SK-N-SH (cell line): Measurements from ENCODE around the gene KIDINS220. TPM values are rescaled to one million over a fixed set of nuclear protein-coding genes. Genes with fewer than 3 reads are reported as not detected.

Experiments
- CTCF ChIA-PET: fragments of 300-600, 350-600 bp; formaldehyde crosslinking; extraction: SDS; loops from one replicate; lab custom pipeline; 2021; lab: Yijun Ruan, JAX
- POLR2A ChIA-PET: fragments of 350-600 bp; sonication (Branson Sonifier 250); formaldehyde crosslinking; extraction: SDS; loops from one replicate; lab custom pipeline; 2020; ENCODE audit warnings: antibody characterized with exemption, inconsistent platforms; lab: Yijun Ruan, JAX
- DNase-seq: peaks from one replicate; pipeline ENCODE4 v3.0.0; 2012
- H2AFZ ChIP-seq: fragments of 200-600 bp; sonication (generic); 2 replicates; pipeline ENCODE4 v1.8.1; 2016; ENCODE audit warnings: antibody characterized with exemption, mild to moderate bottlenecking, low read depth
- H3F3A ChIP-seq: fragments of 200-600 bp; sonication (generic); replicated peaks from 2 replicates; pipeline ENCODE3; 2016; ENCODE audit warnings: antibody characterized with exemption, mild to moderate bottlenecking; ENCODE audit not compliant: insufficient read depth
- H3K27ac ChIP-seq, 2 experiments: fragments of 200-500 bp in 1 of 2; fragments of 200-600 bp in 1 of 2; sonication (Bioruptor generic) in 1 of 2; sonication (generic), shearing (Covaris generic) in 1 of 2; 2 replicates each; pipeline versions ENCODE4 v1.5.1 to v1.6.1; 2014 to 2016; ENCODE audit warnings: low read depth in 2 of 2, inconsistent platforms in 1 of 2, low read length in 1 of 2, mild to moderate bottlenecking in 1 of 2, mixed read lengths in 1 of 2
- H3K27me3 ChIP-seq: fragments of 200-600 bp; sonication (generic), shearing (Covaris generic); 2 replicates; pipeline ENCODE4 v1.6.1; 2016; ENCODE audit warnings: mixed run types; ENCODE audit not compliant: insufficient read depth
- H3K36me3 ChIP-seq, 2 experiments: fragments of 200-500 bp in 1 of 2; fragments of 200-600 bp in 1 of 2; sonication (Bioruptor generic) in 1 of 2; sonication (generic) in 1 of 2; replicated peaks in 1 of 2; 2 replicates each; pipeline versions ENCODE3 to v1.5.1; 2014 to 2016; ENCODE audit warnings: low read length in 1 of 2, mild to moderate bottlenecking in 1 of 2; ENCODE audit not compliant: insufficient read depth in 2 of 2, control insufficient read depth in 1 of 2
- H3K4me1 ChIP-seq, 2 experiments: fragments of 200-500 bp in 1 of 2; fragments of 200-600 bp in 1 of 2; sonication (Bioruptor generic) in 1 of 2; sonication (generic), shearing (Covaris generic) in 1 of 2; 2 replicates each; pipeline versions ENCODE4 v1.5.1 to v1.6.1; 2014 to 2016; ENCODE audit warnings: low read depth in 1 of 2, low read length in 1 of 2, mixed run types in 1 of 2; ENCODE audit not compliant: insufficient read depth in 2 of 2, control insufficient read depth in 1 of 2
- H3K4me2 ChIP-seq: fragments of 200-600 bp; sonication (generic), shearing (Covaris generic); 2 replicates; pipeline ENCODE4 v1.6.1; 2017; ENCODE audit warnings: mixed run types
- H3K4me3 ChIP-seq, 2 experiments: fragments of 200-500 bp in 1 of 2; fragments of 200-600 bp in 1 of 2; sonication (Bioruptor generic) in 1 of 2; sonication (generic), shearing (Covaris generic) in 1 of 2; 2 replicates each; pipeline versions ENCODE4 v1.5.1 to v1.8.1; 2014 to 2016; ENCODE audit warnings: low read depth in 2 of 2, inconsistent platforms in 1 of 2, low read length in 1 of 2, mild to moderate bottlenecking in 1 of 2, mixed read lengths in 1 of 2, moderate library complexity in 1 of 2
- H3K79me2 ChIP-seq: fragments of 200-600 bp; sonication (generic); 2 replicates; pipeline ENCODE4 v1.8.1; 2017; ENCODE audit warnings: mild to moderate bottlenecking; ENCODE audit not compliant: insufficient read depth
- H3K9ac ChIP-seq: fragments of 200-600 bp; sonication (generic); 2 replicates; pipeline ENCODE4 v1.6.1; 2017; ENCODE audit warnings: mixed run types
- H3K9me2 ChIP-seq: fragments of 200-600 bp; sonication (generic); 2 replicates; pipeline ENCODE4 v1.6.1; 2017; ENCODE audit warnings: mixed run types
- H3K9me3 ChIP-seq: fragments of 200-600 bp; sonication (generic); 2 replicates; pipeline ENCODE4 v1.6.1; 2017; ENCODE audit warnings: mixed run types, mild to moderate bottlenecking, moderate library complexity
- H4K20me1 ChIP-seq: fragments of 200-600 bp; sonication (generic); 2 replicates; pipeline ENCODE4 v1.6.1; 2017; ENCODE audit warnings: mild to moderate bottlenecking, mixed run types; ENCODE audit not compliant: insufficient read depth
- CHD2 ChIP-seq: fragments of 150-350 bp; IDR thresholded peaks from 2 replicates; pipeline ENCODE4 v1.6.1; 2018; ENCODE audit warnings: low read length; ENCODE audit not compliant: partially characterized antibody
- CTCF ChIP-seq: fragments of 200-600 bp; sonication (generic); IDR thresholded peaks from 2 replicates; pipeline ENCODE4 v1.6.1; 2017; ENCODE audit warnings: antibody characterized with exemption, mild to moderate bottlenecking, moderate library complexity
- EP300 ChIP-seq, 2 experiments: IDR thresholded peaks; 2 replicates each; pipeline versions ENCODE4 v1.4.0 to v1.6.1; 2012; ENCODE audit warnings: borderline replicate concordance in 1 of 2, low read depth in 1 of 2, low read length in 1 of 2
- FOSL2 ChIP-seq: IDR thresholded peaks from 2 replicates; pipeline ENCODE4 v1.4.0; 2012; ENCODE audit warnings: low read depth, mild to moderate bottlenecking, moderate library complexity, borderline replicate concordance
- FOXM1 ChIP-seq: IDR thresholded peaks from 2 replicates; pipeline ENCODE4 v1.4.0; 2012; ENCODE audit warnings: low read depth, mild to moderate bottlenecking
- GABPA ChIP-seq: IDR thresholded peaks from 2 replicates; pipeline ENCODE4 v1.4.0; 2012; ENCODE audit warnings: low read depth, mild to moderate bottlenecking
- GATA2 ChIP-seq: sonication (generic); formaldehyde crosslinking; IDR thresholded peaks from 2 replicates; pipeline ENCODE4 v1.5.0; 2020; ENCODE audit warnings: mild to moderate bottlenecking, missing genetic modification reagents
- JUND ChIP-seq: IDR thresholded peaks from 2 replicates; pipeline ENCODE4 v1.4.0; 2012
- MXI1 ChIP-seq: IDR thresholded peaks from 2 replicates; pipeline ENCODE4 v1.6.1; 2012; ENCODE audit warnings: mild to moderate bottlenecking, low read depth, low read length, improper control_type of control experiment
- NRF1 ChIP-seq: IDR thresholded peaks from 2 replicates; pipeline ENCODE4 v1.6.1; 2012; ENCODE audit warnings: low read depth, mild to moderate bottlenecking, low read length
- PBX3 ChIP-seq: IDR thresholded peaks from 2 replicates; pipeline ENCODE4; 2012
- RFX5 ChIP-seq: IDR thresholded peaks from 2 replicates; pipeline ENCODE4 v1.6.1; 2012; ENCODE audit warnings: mild to moderate bottlenecking, improper control_type of control experiment, low read length
- RXRA ChIP-seq: IDR thresholded peaks from 2 replicates; pipeline ENCODE4 v1.4.0; 2012; ENCODE audit warnings: low read depth, mild to moderate bottlenecking, borderline replicate concordance
- SIN3A ChIP-seq: IDR thresholded peaks from 2 replicates; pipeline ENCODE4 v1.6.1; 2012; ENCODE audit warnings: low read depth, mild to moderate bottlenecking, low read length, moderate library complexity, borderline replicate concordance
- SMC3 ChIP-seq: IDR thresholded peaks from 2 replicates; pipeline ENCODE4 v1.6.1; 2012; ENCODE audit warnings: low read depth, low read length, improper control_type of control experiment
- TAF1 ChIP-seq: IDR thresholded peaks from 2 replicates; pipeline ENCODE4 v1.6.1; 2012; ENCODE audit warnings: low read depth, mild to moderate bottlenecking, low read length, moderate library complexity, borderline replicate concordance
- TEAD4 ChIP-seq: IDR thresholded peaks from 2 replicates; pipeline ENCODE4 v1.4.0; 2012; ENCODE audit warnings: mild to moderate bottlenecking, borderline replicate concordance; ENCODE audit not compliant: insufficient read depth
- YY1 ChIP-seq: IDR thresholded peaks from 2 replicates; pipeline ENCODE4 v1.4.0; 2012; ENCODE audit warnings: low read depth, mild to moderate bottlenecking
- WGBS: methylation state at CpG from one replicate; pipeline ENCODE4 v1.1.6; 2017; ENCODE audit warnings: low lambda C conversion rate; 5-methylcytosine and 5-hydroxymethylcytosine counted together
- polyA plus RNA-seq, 3 experiments: library from polyadenylated mRNA; depleted of rRNA; stranded (reverse); fragments of >200 nt; gene quantifications; 2 replicates each; pipeline ENCODE4 v1.2.3, GENCODE V29; 2012

The KIDINS220 gene
- polyA plus RNA-seq, 1 of the 3 experiments (the other 2 are of a cell fraction) = 18.2 TPM

- H3K4me2 ChIP-seq = no peak overlapping the region
- H3K4me3 ChIP-seq = no peak overlapping the region
- H3K9me3 ChIP-seq = no peaks in the 10 kb centered on the region
- no peak for DNase-seq
- H4K20me1 ChIP-seq = no peaks in the 10 kb centered on the region
- H3K79me2 ChIP-seq = no peaks in the 10 kb centered on the region; the same call in 1 of the 2 replicates
- H3K27ac ChIP-seq = no peak overlapping the region
- WGBS = 73% methylated on average over 1 of the region's 1 CpG
- H3F3A ChIP-seq = no peaks in the 10 kb centered on the region
- H3K36me3 ChIP-seq = peaks cover 17 to 28% of the 10 kb centered on the region in 2 experiments
- H3K27me3 ChIP-seq = no peaks in the 10 kb centered on the region
- no peak overlapping the region for H2AFZ ChIP-seq
- no peak for TF ChIP-seq MXI1
- no peak for TF ChIP-seq FOXM1
- no peak for TF ChIP-seq CTCF
- no peak for TF ChIP-seq FOSL2
- TF ChIP-seq GABPA = no peak
- no peak for TF ChIP-seq SIN3A
- TF ChIP-seq EP300 (IDR thresholded peaks at IDR 0.05; ENCODE audit: borderline replicate concordance in 1 of 2, low read depth in 1 of 2, low read length in 1 of 2) = no peak
- no peak for TF ChIP-seq GATA2 (CRISPR knock-in tag)
- no peak for TF ChIP-seq CHD2
- TF ChIP-seq PBX3 = no peak
- TF ChIP-seq RXRA = no peak
- TF ChIP-seq TAF1 = no peak
- TF ChIP-seq SMC3 = no peak
- no peak for TF ChIP-seq YY1
- no peak for TF ChIP-seq RFX5
- no peak for TF ChIP-seq NRF1
- no peak for TF ChIP-seq TEAD4
- TF ChIP-seq JUND = no peak
- TF ChIP-seq, all 33 proteins: peak for 0
- Histone ChIP-seq H3K9ac (no peak overlapping the region), H3K4me1 (peaks cover 0 to 4% of the 10 kb centered on the region in 2 experiments; a peak in 2 of 4 replicates), H3K9me2 (no peaks in the 10 kb centered on the region)
- CTCF ChIA-PET = interaction anchor here (0.6 to 2.3 kb wide), 4 partner anchors 9 to 254 kb away, joined by 3 to 11 read pairs (median 3); no protein-coding TSS in a partner anchor
- POLR2A ChIA-PET = no interaction called here
These were observed 48.7 kb upstream of the KIDINS220 start for GRCh38 chr2:8886202-8886518.
